BJ (cell line): ENCODE data around the gene TFEB. TPM values are rescaled to one million over a fixed set of nuclear protein-coding genes. Genes with fewer than 3 reads are reported as not detected.

Source experiments
- CTCF ChIA-PET: fragments of 350-600 bp; formaldehyde crosslinking; extraction: SDS; loops from one replicate; lab custom pipeline; 2021; ENCODE audit warnings: antibody characterized with exemption, inconsistent platforms; lab: Yijun Ruan, JAX
- POLR2A ChIA-PET: fragments of 300-600 bp; sonication (Branson Sonifier 250); formaldehyde crosslinking; extraction: SDS; loops from one replicate; lab custom pipeline; 2021; ENCODE audit warnings: antibody characterized with exemption; lab: Charles Lee
- DNase-seq: peaks from one replicate; pipeline ENCODE4 v3.0.0-alpha.2; 2011; ENCODE audit warnings: low read depth
- H3K27me3 ChIP-seq: 2 replicates; pipeline ENCODE4 v1.6.0; 2011; ENCODE audit warnings: low read length; ENCODE audit not compliant: control insufficient read depth, insufficient read depth
- H3K36me3 ChIP-seq: 2 replicates; pipeline ENCODE4 v1.5.1; 2011; ENCODE audit warnings: low read length; ENCODE audit not compliant: control insufficient read depth, insufficient read depth
- H3K4me3 ChIP-seq: 2 replicates; pipeline ENCODE4 v1.5.1; 2011; ENCODE audit warnings: low read depth, mild to moderate bottlenecking, control low read depth, low read length
- polyA plus RNA-seq: library from polyadenylated mRNA; depleted of rRNA; stranded (reverse); fragments of >200 nt; gene quantifications from 2 replicates; pipeline ENCODE4 v1.2.3, GENCODE V29; 2011
- TF ChIP-seq, protein P1 (sequence below): IDR thresholded peaks from 2 replicates; pipeline ENCODE4 v1.5.1; 2011; ENCODE audit warnings: low read depth, mild to moderate bottlenecking, control low read depth, inconsistent platforms, low read length, moderate library complexity; ENCODE audit not compliant: insufficient read depth

The TFEB gene
- polyA plus RNA-seq, 1 experiment = 21.9 TPM

DNA sequence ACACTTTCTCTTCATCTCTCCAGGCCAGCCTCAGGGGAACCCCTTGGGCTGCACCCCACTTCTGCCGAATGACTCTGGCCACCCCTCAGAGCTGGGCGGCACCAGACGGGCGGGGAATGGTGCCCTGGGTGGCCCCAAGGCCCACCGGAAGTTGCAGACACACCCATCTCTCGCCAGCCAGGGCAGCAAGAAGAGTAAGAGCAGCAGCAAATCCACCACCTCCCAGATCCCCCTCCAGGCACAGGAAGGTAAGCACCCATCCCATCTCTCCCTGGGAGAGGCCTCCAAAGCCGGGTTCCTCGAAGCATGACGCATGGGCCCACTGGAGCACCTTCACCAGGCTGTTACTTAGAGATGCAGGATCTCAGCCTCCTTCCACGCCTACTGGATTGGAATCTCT is 85.8 kb downstream of the TFEB start:
- TF ChIP-seq, protein P1, sequence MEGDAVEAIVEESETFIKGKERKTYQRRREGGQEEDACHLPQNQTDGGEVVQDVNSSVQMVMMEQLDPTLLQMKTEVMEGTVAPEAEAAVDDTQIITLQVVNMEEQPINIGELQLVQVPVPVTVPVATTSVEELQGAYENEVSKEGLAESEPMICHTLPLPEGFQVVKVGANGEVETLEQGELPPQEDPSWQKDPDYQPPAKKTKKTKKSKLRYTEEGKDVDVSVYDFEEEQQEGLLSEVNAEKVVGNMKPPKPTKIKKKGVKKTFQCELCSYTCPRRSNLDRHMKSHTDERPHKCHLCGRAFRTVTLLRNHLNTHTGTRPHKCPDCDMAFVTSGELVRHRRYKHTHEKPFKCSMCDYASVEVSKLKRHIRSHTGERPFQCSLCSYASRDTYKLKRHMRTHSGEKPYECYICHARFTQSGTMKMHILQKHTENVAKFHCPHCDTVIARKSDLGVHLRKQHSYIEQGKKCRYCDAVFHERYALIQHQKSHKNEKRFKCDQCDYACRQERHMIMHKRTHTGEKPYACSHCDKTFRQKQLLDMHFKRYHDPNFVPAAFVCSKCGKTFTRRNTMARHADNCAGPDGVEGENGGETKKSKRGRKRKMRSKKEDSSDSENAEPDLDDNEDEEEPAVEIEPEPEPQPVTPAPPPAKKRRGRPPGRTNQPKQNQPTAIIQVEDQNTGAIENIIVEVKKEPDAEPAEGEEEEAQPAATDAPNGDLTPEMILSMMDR = no peak
- no peak overlapping the region for H3K4me3 ChIP-seq
- ChIA-PET CTCF (no interaction called here), POLR2A (no interaction called here)
- no peak for DNase-seq
- peaks cover 6% of the 10 kb centered on the region for H3K27me3 ChIP-seq
- H3K36me3 ChIP-seq = no peaks in the 10 kb centered on the region

DNA sequence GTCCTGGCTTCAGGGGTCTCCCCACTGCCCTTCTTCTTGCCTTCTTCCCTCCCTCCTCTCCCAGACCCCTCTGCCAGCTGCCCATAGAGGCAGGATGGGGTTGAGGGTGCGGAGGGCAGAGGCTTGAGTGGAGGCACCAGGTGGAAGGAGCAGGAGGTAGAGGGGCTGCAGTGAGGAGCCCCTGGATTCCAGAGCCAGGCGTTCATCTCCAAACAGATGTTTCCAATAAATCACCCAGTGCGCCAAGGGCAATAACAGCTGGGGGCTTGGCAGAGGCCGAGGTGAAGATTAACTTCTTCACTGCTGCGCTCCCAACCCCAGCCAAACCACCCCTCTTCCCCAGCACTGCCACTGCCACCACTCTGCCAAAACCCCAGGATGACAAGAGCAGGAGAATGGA is 86.5 kb downstream of the TFEB start:
- no peaks in the 10 kb centered on the region for H3K36me3 ChIP-seq
- DNase-seq = no peak
- POLR2A ChIA-PET = no interaction called here
- TF ChIP-seq, protein P1 = no peak
- CTCF ChIA-PET = no interaction called here
- H3K4me3 ChIP-seq = no peak overlapping the region
- peaks cover 7% of the 10 kb centered on the region for H3K27me3 ChIP-seq

DNA sequence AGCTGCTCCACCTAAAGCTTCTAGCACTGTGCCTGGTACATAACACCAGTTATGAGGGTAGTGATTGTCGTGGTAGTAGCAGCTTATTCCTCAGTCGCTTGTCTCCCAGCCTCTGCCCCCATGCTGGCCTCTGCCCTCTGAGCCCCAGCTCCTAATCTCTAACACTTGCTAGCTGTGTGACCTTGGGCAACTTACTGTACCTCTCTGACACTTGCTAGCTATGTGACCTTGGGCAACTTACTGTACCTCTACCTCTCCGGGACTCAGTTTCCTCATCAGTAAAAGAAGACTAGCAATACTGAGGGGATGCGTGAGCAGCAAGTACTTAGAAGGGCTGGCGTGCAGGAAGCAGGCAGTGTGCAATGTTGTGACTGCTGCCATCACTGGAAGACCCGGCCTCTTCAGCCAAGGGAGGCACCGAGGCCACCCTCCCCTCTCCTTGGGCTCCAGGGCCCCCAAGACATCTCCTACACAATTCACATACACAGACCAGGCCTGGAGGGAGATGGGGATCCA is 87.3 kb downstream of the TFEB start:
- H3K36me3 ChIP-seq = no peaks in the 10 kb centered on the region

GRCh38 chr6:41647061-41647511 is 88.3 kb downstream of the TFEB start:
- ChIA-PET POLR2A (no interaction called here), CTCF (interaction anchor here (0.5 kb wide), 1 partner anchor 44 kb away, joined by 3 read pairs; no protein-coding TSS in a partner anchor)
- Histone ChIP-seq H3K36me3 (no peaks in the 10 kb centered on the region), H3K4me3 (no peak overlapping the region), H3K27me3 (peaks cover 17% of the 10 kb centered on the region)
- TF ChIP-seq, protein P1 = no peak
- no peak for DNase-seq

More for the DNA sequence above, 87.3 kb downstream of the TFEB start:
- no peak overlapping the region for H3K4me3 ChIP-seq
- H3K27me3 ChIP-seq = peaks cover 10% of the 10 kb centered on the region
- DNase-seq = no peak
- ChIA-PET POLR2A (no interaction called here), CTCF (interaction anchor here (1.0 kb wide), 1 partner anchor 14 kb away, joined by 3 read pairs; no protein-coding TSS in a partner anchor)
- TF ChIP-seq, protein P1 = no peak

- DNase-seq = no peak
- Histone ChIP-seq H3K4me3 (no peak overlapping the region), H3K36me3 (no peaks in the 10 kb centered on the region), H3K27me3 (peaks cover 22% of the 10 kb centered on the region)
- ChIA-PET CTCF (interaction anchor here (0.5 kb wide), 1 partner anchor 43 kb away, joined by 3 read pairs; no protein-coding TSS in a partner anchor), POLR2A (no interaction called here)
- TF ChIP-seq, protein P1 = no peak
Observed at GRCh38 chr6:41646026-41646795, 89.2 kb downstream of the TFEB start.
